H9 (cell line): ENCODE data around the gene NOC3L. TPM values are rescaled to one million over a fixed set of nuclear protein-coding genes. Genes with fewer than 3 reads are reported as not detected.

ENCODE experiments used
- DNase-seq: peaks from one replicate; pipeline ENCODE4 v3.0.0-alpha.2; 2017
- H2AFZ ChIP-seq: one replicate; pipeline ENCODE4 v1.6.1; 2013; ENCODE audit warnings: mild to moderate bottlenecking, low read length, control low read depth, moderate library complexity
- H2AK5ac ChIP-seq: 2 replicates; pipeline ENCODE4 v1.6.1; 2013; ENCODE audit warnings: low read length, control low read depth, mixed read lengths; ENCODE audit not compliant: insufficient read length
- H2BK120ac ChIP-seq: one replicate; pipeline ENCODE4 v1.6.1; 2013; ENCODE audit warnings: low read depth, mild to moderate bottlenecking, low read length, control low read depth, inconsistent platforms; ENCODE audit not compliant: poor library complexity, severe bottlenecking
- H2BK12ac ChIP-seq: 2 replicates; pipeline ENCODE4 v1.6.1; 2013; ENCODE audit warnings: low read length, control low read depth, mixed read lengths, low read depth; ENCODE audit not compliant: insufficient read length
- H2BK15ac ChIP-seq: 2 replicates; pipeline ENCODE4 v1.6.1; 2013; ENCODE audit warnings: low read depth, low read length, control low read depth
- H2BK20ac ChIP-seq: one replicate; pipeline ENCODE4 v1.6.1; 2013; ENCODE audit warnings: low read depth, mild to moderate bottlenecking, low read length, control low read depth, inconsistent platforms; ENCODE audit not compliant: poor library complexity, severe bottlenecking
- H2BK5ac ChIP-seq: 2 replicates; pipeline ENCODE4 v1.6.1; 2013; ENCODE audit warnings: low read length, control low read depth, mixed read lengths; ENCODE audit not compliant: insufficient read length
- H3K14ac ChIP-seq: 2 replicates; pipeline ENCODE4 v1.6.1; 2013; ENCODE audit warnings: low read length, control low read depth; ENCODE audit not compliant: insufficient read depth
- H3K18ac ChIP-seq: 2 replicates; pipeline ENCODE4 v1.6.1; 2013; ENCODE audit warnings: low read depth, mild to moderate bottlenecking, mixed read lengths, low read length, control low read depth; ENCODE audit not compliant: insufficient read length
- H3K23ac ChIP-seq: 2 replicates; pipeline ENCODE4 v1.6.1; 2013; ENCODE audit warnings: low read length, control low read depth, mixed read lengths, low read depth; ENCODE audit not compliant: insufficient read length
- H3K23me2 ChIP-seq: 2 replicates; pipeline ENCODE4 v1.6.1; 2013; ENCODE audit warnings: low read depth, mild to moderate bottlenecking, mixed read lengths, low read length, control low read depth; ENCODE audit not compliant: insufficient read length, poor library complexity, severe bottlenecking
- H3K27ac ChIP-seq: 2 replicates; pipeline ENCODE4 v1.5.1; 2013; ENCODE audit warnings: low read length, control low read depth, mixed read lengths, low read depth; ENCODE audit not compliant: insufficient read length
- H3K27me3 ChIP-seq: 2 replicates; pipeline ENCODE4 v1.6.1; 2013; ENCODE audit warnings: low read length, control low read depth, inconsistent platforms; ENCODE audit not compliant: insufficient read depth
- H3K4ac ChIP-seq: 2 replicates; pipeline ENCODE4 v1.6.1; 2013; ENCODE audit warnings: low read depth, mild to moderate bottlenecking, control low read depth, inconsistent platforms, low read length, moderate library complexity
- H3K4me1 ChIP-seq: 2 replicates; pipeline ENCODE4 v1.6.1; 2013; ENCODE audit warnings: low read length, control low read depth, inconsistent platforms; ENCODE audit not compliant: insufficient read depth
- H3K4me2 ChIP-seq: 2 replicates; pipeline ENCODE4 v1.6.1; 2013; ENCODE audit warnings: low read length, control low read depth, mixed read lengths; ENCODE audit not compliant: insufficient read length, insufficient read depth
- H3K56ac ChIP-seq: 2 replicates; pipeline ENCODE4 v1.6.1; 2013; ENCODE audit warnings: low read depth, mild to moderate bottlenecking, mixed read lengths, low read length, control low read depth; ENCODE audit not compliant: insufficient read length
- H3K79me1 ChIP-seq: 2 replicates; pipeline ENCODE4 v1.6.1; 2013; ENCODE audit warnings: low read depth, mild to moderate bottlenecking, moderate library complexity, low read length, control low read depth, inconsistent platforms; ENCODE audit not compliant: insufficient read depth, poor library complexity, severe bottlenecking
- H3K79me2 ChIP-seq: 2 replicates; pipeline ENCODE4 v1.6.1; 2013; ENCODE audit warnings: low read length, control low read depth, inconsistent platforms; ENCODE audit not compliant: insufficient read depth
- H3K9ac ChIP-seq: 2 replicates; pipeline ENCODE4 v1.6.1; 2013; ENCODE audit warnings: low read length, control low read depth, mixed read lengths; ENCODE audit not compliant: insufficient read length; ENCODE audit errors: extremely low read depth
- H3K9me3 ChIP-seq: one replicate; pipeline ENCODE4 v1.6.1; 2013; ENCODE audit warnings: low read depth, low read length, inconsistent platforms; ENCODE audit not compliant: control insufficient read depth
- H3T11ph ChIP-seq: one replicate; pipeline ENCODE4 v1.6.1; 2013; ENCODE audit warnings: mild to moderate bottlenecking, low read length, control low read depth, inconsistent platforms
- H4K20me1 ChIP-seq: one replicate; pipeline ENCODE4 v1.6.1; 2013; ENCODE audit not compliant: control insufficient read depth, insufficient read length, insufficient read depth
- H4K5ac ChIP-seq: 2 replicates; pipeline ENCODE4 v1.6.1; 2013; ENCODE audit warnings: low read depth, mild to moderate bottlenecking, mixed read lengths, low read length, control low read depth; ENCODE audit not compliant: insufficient read length
- H4K8ac ChIP-seq: replicated peaks from 2 replicates; pipeline ENCODE4 v1.6.1; 2013; ENCODE audit warnings: low read length, control low read depth, mixed read lengths, low read depth; ENCODE audit not compliant: insufficient read length
- H4K91ac ChIP-seq: 2 replicates; pipeline ENCODE4 v1.6.1; 2013; ENCODE audit warnings: low read depth, mild to moderate bottlenecking, moderate library complexity, mixed read lengths, low read length, control low read depth; ENCODE audit not compliant: insufficient read length
- H3K27ac Mint-ChIP-seq, 3 experiments: 2 replicates in 2 of 3; 3 replicates in 1 of 3; pipeline ENCODE4 v1.8.0; 2020 to 2021; ENCODE audit warnings: mixed read lengths in 3 of 3, mild to moderate bottlenecking in 1 of 3, moderate library complexity in 1 of 3
- H3K27me3 Mint-ChIP-seq: 2 replicates; pipeline ENCODE4 v1.8.0; 2021; ENCODE audit warnings: low read depth, mild to moderate bottlenecking, moderate library complexity, mixed read lengths
- H3K36me3 Mint-ChIP-seq, 3 experiments: 2 replicates in 2 of 3; 3 replicates in 1 of 3; pipeline ENCODE4 v1.8.0; 2020 to 2021; ENCODE audit warnings: low read depth in 3 of 3, mixed read lengths in 3 of 3; ENCODE audit not compliant: insufficient read depth in 1 of 3
- H3K4me1 Mint-ChIP-seq, 2 experiments: 2 replicates each; pipeline ENCODE4 v1.8.0; 2020; ENCODE audit warnings: mixed read lengths in 2 of 2
- H3K4me3 Mint-ChIP-seq, 2 experiments: 2 replicates in 1 of 2; 3 replicates in 1 of 2; pipeline ENCODE4 v1.8.0; 2020 to 2021; ENCODE audit warnings: mild to moderate bottlenecking in 2 of 2, mixed read lengths in 2 of 2, moderate library complexity in 1 of 2
- H3K9me3 Mint-ChIP-seq, 2 experiments: 2 replicates in 1 of 2; 3 replicates in 1 of 2; pipeline ENCODE4 v1.8.0; 2020; ENCODE audit warnings: mild to moderate bottlenecking in 2 of 2, mixed read lengths in 2 of 2, moderate library complexity in 1 of 2
- CTCF ChIP-seq: fragments of 200-600 bp; sonication (generic); conservative IDR thresholded peaks from 3 replicates; pipeline ENCODE4 v1.8.0; 2021; ENCODE audit warnings: antibody characterized with exemption, mild to moderate bottlenecking
- WGBS: extraction: QIAGEN DNeasy Blood & Tissue Kit; methylation state at CpG from one replicate; pipeline ENCODE4 v1.1.7; 2013; ENCODE audit warnings: missing lambda C conversion rate, low lambda C conversion rate, mixed read lengths; ENCODE audit not compliant: insufficient read length; ENCODE audit errors: extremely low coverage; 5-methylcytosine and 5-hydroxymethylcytosine counted together
- total RNA-seq: library from RNA; stranded (reverse); gene quantifications from 2 replicates; pipeline ENCODE4 v1.2.1, GENCODE V29; 2021

NOC3L gene
- total RNA-seq, 1 experiment from 2014 or later, result 35.8 TPM

DNA sequence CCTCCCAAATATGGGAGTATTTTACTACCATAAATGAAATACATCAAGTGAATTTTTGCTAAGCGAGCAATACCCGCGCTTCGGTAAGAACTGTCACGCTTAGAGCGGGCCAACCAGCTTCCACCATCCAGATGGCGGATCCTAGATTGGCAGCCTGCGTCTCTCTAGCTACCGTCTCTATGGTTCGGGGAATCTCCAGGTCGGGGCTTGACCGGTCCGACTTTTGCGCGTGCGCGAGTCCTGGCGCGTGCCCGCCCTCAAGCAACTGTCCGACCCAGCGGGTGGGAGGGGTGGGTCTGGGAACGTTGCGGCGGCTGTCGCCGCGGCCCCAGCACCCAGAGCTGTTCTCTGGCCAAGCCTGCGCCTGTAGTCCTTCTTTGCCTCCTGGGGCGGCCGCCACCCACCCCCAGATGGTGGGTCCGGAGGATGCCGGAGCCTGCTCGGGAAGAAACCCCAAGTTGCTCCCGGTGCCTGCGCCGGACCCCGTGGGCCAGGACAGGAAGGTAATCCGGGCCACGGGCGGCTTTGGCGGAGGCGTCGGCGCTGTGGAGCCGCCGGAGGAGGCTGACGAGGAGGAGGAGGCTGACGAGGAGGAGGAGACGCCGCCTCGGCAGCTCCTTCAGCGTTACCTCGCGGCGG is 39.6 kb upstream of the NOC3L start, which contains the start of gene TBC1D12:
TBC1D12 (plus strand) TSS at position 338 of the 639 bp plus-strand sequence; CDS start at position 411, 73 bp downstream.
- Histone ChIP-seq H4K20me1 (no peaks in the 10 kb centered on the region), H2AFZ (peak within 1 kb of the TSS; percentile 2), H3K4me1 (no peaks in the 10 kb centered on the region), H3K56ac (no peak within 1 kb of the TSS), H3K4me2 (peak within 1 kb of the TSS; percentile 99), H4K8ac (no peak within 1 kb of the TSS), H2BK12ac (no peak within 1 kb of the TSS), H2AK5ac (no peak within 1 kb of the TSS), H3K79me1 (peaks cover 2% of the 10 kb centered on the region), H3K9me3 (no peaks in the 10 kb centered on the region), H3K18ac (no peak within 1 kb of the TSS), H3T11ph (no peak within 1 kb of the TSS), H3K9ac (no peak within 1 kb of the TSS), H3K23me2 (peaks cover 14% of the 10 kb centered on the region), H3K4ac (no peak within 1 kb of the TSS), H2BK15ac (no peak within 1 kb of the TSS; the same call in 1 of the 2 replicates), H3K14ac (peak within 1 kb of the TSS; percentile 17; the same call in 1 of the 2 replicates), H2BK120ac (no peak within 1 kb of the TSS), H4K91ac (no peak within 1 kb of the TSS), H2BK20ac (no peak within 1 kb of the TSS), H3K79me2 (no peaks in the 10 kb centered on the region), H4K5ac (no peak within 1 kb of the TSS), H3K27ac (no peak within 1 kb of the TSS), H3K23ac (no peak within 1 kb of the TSS), H3K27me3 (peaks cover 5% of the 10 kb centered on the region; the same call in 1 of the 2 replicates), H2BK5ac (no peak within 1 kb of the TSS)
- Mint-ChIP-seq H3K4me3 (peak within 1 kb of the TSS; percentile 73 to 94), H3K27ac (no peak within 1 kb of the TSS), H3K36me3 (no peaks in the 10 kb centered on the region; a peak in 1 of 7 replicates), H3K9me3 (peaks cover 0 to 7% of the 10 kb centered on the region in 2 experiments; a peak in 3 of 5 replicates), H3K27me3 (peaks cover 42% of the 10 kb centered on the region), H3K4me1 (peaks cover 12% of the 10 kb centered on the region in 2 experiments)
- no CpG with 5 or more reads among the region's 56 CpGs for WGBS
- peak; percentile 96 for DNase-seq
- TF ChIP-seq CTCF, result no peak
